ENCODE data around the gene RGMA. TPM values are rescaled to one million over a fixed set of nuclear protein-coding genes. Genes with fewer than 3 reads are reported as not detected.

The RGMA gene
- total RNA-seq, 4 donors from 2014 or later = 5.4 to 14.5 (median 11.0) TPM

DNA sequence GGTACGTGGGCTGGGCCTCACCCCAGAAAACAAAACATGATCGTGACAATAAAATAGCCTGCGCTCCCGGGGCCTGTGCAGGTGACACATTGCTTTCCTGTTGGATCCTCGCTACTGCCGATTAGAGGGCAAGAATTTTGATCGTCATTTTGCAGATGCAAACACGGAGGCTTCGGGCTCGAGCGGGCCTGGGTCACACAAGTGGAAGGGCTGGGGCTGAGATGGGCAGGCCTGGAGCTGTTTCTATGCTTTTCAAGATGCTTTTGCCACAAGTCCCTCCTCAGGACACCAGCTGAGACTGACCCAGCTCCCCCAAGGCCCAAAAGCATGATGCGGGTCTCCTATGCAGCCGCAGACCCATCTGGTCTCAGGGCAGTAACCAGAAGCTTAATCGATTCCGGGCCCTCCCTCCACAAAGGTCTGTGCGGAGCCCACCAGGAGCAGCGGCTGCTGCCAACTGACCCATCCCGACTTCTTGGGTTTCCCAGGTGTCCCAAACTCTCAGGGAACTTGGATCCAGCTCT is 30.0 kb downstream of the RGMA start:
- no peak for TF ChIP-seq CTCF (IDR thresholded peaks at IDR 0.05; ENCODE audit: low read depth)

DNA sequence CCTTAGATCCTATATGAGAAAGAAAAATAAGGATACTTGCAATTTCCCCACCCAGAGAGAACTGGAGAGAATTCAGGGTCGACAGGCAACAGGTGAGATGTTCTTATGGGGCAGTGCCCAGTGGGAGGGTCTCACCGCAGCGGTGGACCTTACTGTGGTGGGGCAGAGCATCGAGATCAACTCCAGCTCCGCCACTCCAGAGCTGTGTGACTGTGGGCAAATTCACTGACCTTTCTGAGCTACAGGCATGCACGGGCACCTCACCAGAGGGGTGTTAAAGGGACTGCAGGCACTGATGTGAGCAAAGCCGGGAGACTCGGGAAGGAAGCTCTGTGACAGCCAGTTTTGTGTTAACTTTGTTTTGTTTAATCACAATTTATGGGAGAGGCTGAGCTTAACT is 30.9 kb downstream of the RGMA start:
- TF ChIP-seq CTCF (IDR thresholded peaks at IDR 0.05; ENCODE audit: low read depth) = no peak

GRCh38 chr15:93057618-93058017 is 31.4 kb downstream of the RGMA start:
- TF ChIP-seq CTCF (IDR thresholded peaks at IDR 0.05; ENCODE audit: low read depth) = no peak

GRCh38 chr15:93056836-93057235 is 32.2 kb downstream of the RGMA start:
- no peak for TF ChIP-seq CTCF (IDR thresholded peaks at IDR 0.05; ENCODE audit: low read depth)

GRCh38 chr15:93055211-93055610 is 33.8 kb downstream of the RGMA start:
- no peak for TF ChIP-seq CTCF (IDR thresholded peaks at IDR 0.05; ENCODE audit: low read depth)

- no peak for TF ChIP-seq CTCF (IDR thresholded peaks at IDR 0.05; ENCODE audit: low read depth)
These were observed 36.7 kb downstream of the RGMA start for GRCh38 chr15:93052090-93052879.

- no peak for TF ChIP-seq CTCF (IDR thresholded peaks at IDR 0.05; ENCODE audit: low read depth)
These were observed 37.5 kb downstream of the RGMA start for GRCh38 chr15:93051236-93052089.

Data from subcutaneous adipose tissue (tissue), 4 donors.